HepG2 (cell line): ENCODE results near the gene MZF1. TPM values are rescaled to one million over a fixed set of nuclear protein-coding genes. Genes with fewer than 3 reads are reported as not detected.

ENCODE experiments used
- BHLHE40 ChIP-seq: IDR thresholded peaks from 2 replicates; pipeline ENCODE4 v1.6.1; 2011; ENCODE audit warnings: low read length, improper control_type of control experiment
- CENPT ChIP-seq: sonication (generic); formaldehyde crosslinking; IDR thresholded peaks from 2 replicates; pipeline ENCODE4 v1.8.0; 2022; ENCODE audit warnings: low read depth, mild to moderate bottlenecking, moderate library complexity, missing genetic modification reagents
- E2F1 ChIP-seq: sonication (generic); formaldehyde crosslinking; IDR thresholded peaks from 2 replicates; pipeline ENCODE4 v1.5.0; 2020; ENCODE audit warnings: missing genetic modification reagents
- EP300 ChIP-seq, 3 experiments: sonication (generic) in 1 of 3; formaldehyde crosslinking in 1 of 3; IDR thresholded peaks; 2 replicates each; pipeline versions ENCODE4 v1.5.1 to v1.6.1; 2011 to 2020; ENCODE audit warnings: low read depth in 2 of 3, low read length in 2 of 3, borderline replicate concordance in 1 of 3, improper control_type of control experiment in 1 of 3, mild to moderate bottlenecking in 1 of 3, missing genetic modification reagents in 1 of 3, moderate library complexity in 1 of 3
- GATA4 ChIP-seq: sonication (generic); IDR thresholded peaks from 2 replicates; pipeline ENCODE4 v1.6.1; 2016; ENCODE audit warnings: antibody characterized with exemption, low read depth, borderline replicate concordance
- NFRKB ChIP-seq: fragments of 450-650 bp; IDR thresholded peaks from 2 replicates; pipeline ENCODE4 v1.6.1; 2017
- RBFOX2 ChIP-seq: fragments of 200-400 bp; formaldehyde crosslinking; IDR thresholded peaks from 2 replicates; pipeline ENCODE4 v1.6.1; 2017; ENCODE audit warnings: low read depth, mild to moderate bottlenecking, low read length
- SAFB2 ChIP-seq: sonication (generic); formaldehyde crosslinking; IDR thresholded peaks from 2 replicates; pipeline ENCODE4 v1.5.1; 2020; ENCODE audit warnings: missing genetic modification reagents, low read depth, mild to moderate bottlenecking, borderline replicate concordance
- SNAPC4 ChIP-seq: sonication (generic); formaldehyde crosslinking; IDR thresholded peaks from 2 replicates; pipeline ENCODE4 v1.4.0; 2020; ENCODE audit warnings: mild to moderate bottlenecking, missing genetic modification reagents
- SP1 ChIP-seq, 2 experiments: fragments of 450-650 bp in 1 of 2; sonication (generic) in 1 of 2; formaldehyde crosslinking in 1 of 2; IDR thresholded peaks; 2 replicates each; pipeline versions ENCODE4 v1.4.0 to v1.6.1; 2016 to 2020; ENCODE audit warnings: missing genetic modification reagents in 1 of 2
- U2AF1 ChIP-seq: fragments of 200-400 bp; formaldehyde crosslinking; optimal IDR thresholded peaks from 2 replicates; pipeline ENCODE3; 2017; ENCODE audit warnings: mild to moderate bottlenecking, low read depth, low read length
- ZBTB33 ChIP-seq: sonication (generic); formaldehyde crosslinking; IDR thresholded peaks from 2 replicates; pipeline ENCODE4 v1.4.0; 2020; ENCODE audit warnings: missing genetic modification reagents
- ZNF160 ChIP-seq: sonication (generic); formaldehyde crosslinking; IDR thresholded peaks from 2 replicates; pipeline ENCODE4 v1.8.0; 2022; ENCODE audit warnings: mild to moderate bottlenecking, inconsistent platforms, missing genetic modification reagents
- ZNF256 ChIP-seq: sonication (generic); formaldehyde crosslinking; conservative IDR thresholded peaks from 2 replicates; pipeline ENCODE4 v1.4.0; 2020; ENCODE audit warnings: missing genetic modification reagents
- ZNF275 ChIP-seq: sonication (generic); formaldehyde crosslinking; IDR thresholded peaks from 2 replicates; pipeline ENCODE4 v1.8.0; 2022; ENCODE audit warnings: missing genetic modification reagents, mild to moderate bottlenecking, inconsistent platforms, borderline replicate concordance
- ZNF547 ChIP-seq: sonication (generic); formaldehyde crosslinking; IDR thresholded peaks from 2 replicates; pipeline ENCODE4 v1.5.1; 2020; ENCODE audit warnings: mild to moderate bottlenecking, missing genetic modification reagents
- ZSCAN31 ChIP-seq: sonication (generic); formaldehyde crosslinking; IDR thresholded peaks from 2 replicates; pipeline ENCODE4 v1.5.0; 2020; ENCODE audit warnings: low read depth, mild to moderate bottlenecking, missing genetic modification reagents
- polyA plus RNA-seq, 8 experiments: library from polyadenylated mRNA; depleted of rRNA in 3 of 8; stranded (reverse) in 7 of 8; unstranded in 1 of 8; fragments of >200 nt; fragmentation: Illumina TruSeq in 4 of 8; extraction: Trizol in 4 of 8; gene quantifications; 2 replicates each; pipeline versions ENCODE4 v1.2.1 to v1.2.3, GENCODE V29; 2011 to 2016; ENCODE audit warnings: low read depth in 4 of 8, missing spikeins in 1 of 8, mixed read lengths in 1 of 8; ENCODE audit not compliant: insufficient read depth in 1 of 8
- total RNA-seq, 5 experiments: library from RNA; depleted of rRNA; stranded (reverse); fragments of >200 nt; fragmentation: Illumina TruSeq; extraction: Trizol; gene quantifications; 2 replicates each; pipeline ENCODE4 v1.2.3, GENCODE V29; 2016; ENCODE audit warnings: low read depth in 1 of 5

The MZF1 gene
- total and polyA plus RNA-seq, 2 of the 13 experiments (the other 11 are each of a cell fraction or from before 2014, with no cell fraction given): 3.1 to 8.1 TPM

- peak; percentile 85; the same call in 1 of the 2 replicates for TF ChIP-seq CENPT (CRISPR knock-in tag)
- TF ChIP-seq ZNF256: no peak
- peak; percentile 75 for TF ChIP-seq ZBTB33 (CRISPR knock-in tag)
- peak; percentile 71; the same call in 1 of the 2 replicates for TF ChIP-seq ZNF275 (CRISPR knock-in tag)
- peak; percentile 78 for TF ChIP-seq E2F1 (CRISPR knock-in tag)
- no peak for TF ChIP-seq NFRKB
- TF ChIP-seq U2AF1: no peak
- TF ChIP-seq BHLHE40: peak; percentile 54; the same call in 1 of the 2 replicates
- no peak for TF ChIP-seq SNAPC4 (CRISPR knock-in tag)
- TF ChIP-seq RBFOX2: peak; percentile 93
- peak; percentile 87 for TF ChIP-seq ZSCAN31 (CRISPR knock-in tag)
- TF ChIP-seq ZNF160 (CRISPR knock-in tag): peak; percentile 73; the same call in 1 of the 2 replicates
- 0 out of 2 replicates have a peak, but pooled peaks have one; percentile 29 for TF ChIP-seq GATA4
- TF ChIP-seq ZNF547: 0 out of 2 replicates have a peak, but pooled peaks have one; percentile 45
- TF ChIP-seq EP300 (IDR thresholded peaks at IDR 0.05; ENCODE audit: low read depth in 2 of 2, low read length in 2 of 2): no peak
- peak; percentile 17; the same call in 1 of the 2 replicates for TF ChIP-seq EP300 (CRISPR knock-in tag; IDR thresholded peaks at IDR 0.05; ENCODE audit: borderline replicate concordance)
- TF ChIP-seq SP1 (IDR thresholded peaks at IDR 0.05): no peak
- peak; percentile 76 for TF ChIP-seq SP1 (CRISPR knock-in tag; IDR thresholded peaks at IDR 0.05)
- peak; percentile 81; the same call in 1 of the 2 replicates for TF ChIP-seq SAFB2 (CRISPR knock-in tag)
Observed at GRCh38 chr19:58513694-58514563, 59.2 kb downstream of the MZF1 start (continued).
